NCI-H1694 treated with DMSO at 0.1 percent for 48 hours (cell line): Measurements from ENCODE around the gene NFATC2.

Source experiments
- DNase-seq: peaks from one replicate; lab custom pipeline; 2025; lab: John Stamatoyannopoulos, UW

Gene NFATC2

GRCh38 chr20:51429696-51430095 is 112.8 kb downstream of the NFATC2 start:
- no peak for DNase-seq

GRCh38 chr20:51429144-51429482 is 113.4 kb downstream of the NFATC2 start:
- no peak for DNase-seq

- no peak for DNase-seq
Measured at GRCh38 chr20:51428401-51429143, 113.9 kb downstream of the NFATC2 start.

GRCh38 chr20:51427651-51428291 is 114.7 kb downstream of the NFATC2 start:
- no peak for DNase-seq

GRCh38 chr20:51426718-51427650 is 115.5 kb downstream of the NFATC2 start:
- no peak for DNase-seq

- DNase-seq: no peak
Measured at GRCh38 chr20:51425347-51426106, 117.0 kb downstream of the NFATC2 start.

- DNase-seq: no peak
Measured at GRCh38 chr20:51424270-51425117, 118.0 kb downstream of the NFATC2 start.

GRCh38 chr20:51423810-51424209 is 118.7 kb downstream of the NFATC2 start:
- DNase-seq: no peak

GRCh38 chr20:51423290-51423667 is 119.2 kb downstream of the NFATC2 start:
- no peak for DNase-seq

GRCh38 chr20:51422514-51423289 is 119.8 kb downstream of the NFATC2 start:
- no peak for DNase-seq

GRCh38 chr20:51420805-51421204 is 121.7 kb downstream of the NFATC2 start:
- DNase-seq: no peak

- DNase-seq: no peak
Measured at GRCh38 chr20:51420111-51420510, 122.4 kb downstream of the NFATC2 start.

- DNase-seq: no peak
Measured at GRCh38 chr20:51419646-51420045, 122.9 kb downstream of the NFATC2 start.

- no peak for DNase-seq
Measured at GRCh38 chr20:51419231-51419630, 123.3 kb downstream of the NFATC2 start.

GRCh38 chr20:51418137-51418529 is 124.4 kb downstream of the NFATC2 start:
- no peak for DNase-seq

- no peak for DNase-seq
Measured at GRCh38 chr20:51417250-51418136, 125.0 kb downstream of the NFATC2 start.

- no peak for DNase-seq
Measured at GRCh38 chr20:51416532-51417249, 125.8 kb downstream of the NFATC2 start.

GRCh38 chr20:51413857-51414256 is 128.7 kb downstream of the NFATC2 start:
- no peak for DNase-seq
